Activated CD4-positive, alpha-beta T cell treated with anti-CD3 and anti-CD28 coated beads, Interleukin-2, Interleukin-4, amounts not matched to agents 100 ng/mL and 50 ng/mL, durations not matched to agents 16 hours and 8 hours (primary cell): ENCODE measurements around the gene AP5S1.
"Not testable (repeated sequence)": the region's sequence is repeated elsewhere in the genome, so short reads cannot be mapped to it uniquely, and the experiment has no call there.

Source experiments
- DNase-seq: peaks from one replicate; pipeline ENCODE4 v3.0.0-alpha.2; 2020; ENCODE audit warnings: low spot score

Gene AP5S1

DNA sequence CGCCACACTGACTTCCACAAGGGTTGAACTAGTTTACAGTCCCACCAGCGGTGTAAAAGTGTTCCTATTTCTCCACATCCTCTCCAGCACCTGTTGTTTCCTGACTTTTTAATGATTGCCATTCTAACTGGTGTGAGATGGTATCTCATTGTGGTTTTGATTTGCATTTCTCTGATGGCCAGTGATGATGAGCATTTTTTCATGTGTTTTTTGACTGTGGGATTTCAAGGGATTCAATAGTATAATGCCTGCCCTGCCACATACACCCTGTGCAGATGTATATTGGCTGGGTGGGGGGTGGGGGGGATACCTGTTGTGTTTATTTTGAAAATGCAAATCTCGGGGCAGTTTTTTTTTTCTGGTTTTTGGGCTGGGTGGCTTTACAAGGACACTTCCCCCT, 26.2 kb upstream of the AP5S1 start:
- DNase-seq: not testable (repeated sequence)

DNA sequence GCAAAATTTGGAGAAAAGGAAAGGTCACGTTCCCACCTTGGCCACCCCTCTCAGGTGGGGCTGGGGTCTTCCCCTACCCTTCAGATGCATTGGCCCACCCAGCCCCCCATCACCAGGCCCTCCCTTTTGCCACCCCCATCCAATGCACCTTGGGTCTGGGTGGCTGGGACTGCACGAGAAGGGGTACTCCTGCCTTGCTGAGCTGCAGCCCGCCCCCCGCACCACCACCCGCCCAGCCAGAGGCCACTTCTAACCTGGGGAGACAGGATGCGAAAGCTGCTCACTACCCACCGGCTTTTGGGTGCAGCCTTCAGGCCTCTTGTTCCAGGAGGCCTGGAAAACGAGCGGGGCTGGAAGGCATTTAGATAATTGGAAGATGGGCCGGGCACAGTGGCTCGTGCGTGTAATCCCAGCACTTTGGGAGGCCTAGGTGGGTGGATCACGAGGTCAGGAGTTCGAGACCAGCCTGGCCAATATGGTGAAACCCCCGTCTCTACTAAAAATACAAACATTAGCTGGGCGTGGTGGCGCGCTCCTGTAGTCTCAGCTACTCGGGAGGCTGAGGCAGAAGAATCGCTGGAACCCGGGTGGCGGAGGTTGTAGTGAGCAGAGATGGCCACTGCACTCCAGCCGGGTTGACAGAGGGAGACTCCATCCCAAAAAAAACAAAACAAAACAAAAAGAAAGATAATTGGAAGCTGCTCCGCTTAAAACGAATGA, 25.5 kb upstream of the AP5S1 start:
- DNase-seq: no peak

- DNase-seq: peak; percentile 93
Observed at GRCh38 chr20:3795511-3796468, 24.6 kb upstream of the AP5S1 start, which contains the start of gene CDC25B. Gene CDC25B, plus strand, starts transcription at chr20:3796310. Its CDS starts 222 bp downstream, at chr20:3796532.

GRCh38 chr20:3796477-3797225, 23.7 kb upstream of the AP5S1 start:
- no peak for DNase-seq

DNA sequence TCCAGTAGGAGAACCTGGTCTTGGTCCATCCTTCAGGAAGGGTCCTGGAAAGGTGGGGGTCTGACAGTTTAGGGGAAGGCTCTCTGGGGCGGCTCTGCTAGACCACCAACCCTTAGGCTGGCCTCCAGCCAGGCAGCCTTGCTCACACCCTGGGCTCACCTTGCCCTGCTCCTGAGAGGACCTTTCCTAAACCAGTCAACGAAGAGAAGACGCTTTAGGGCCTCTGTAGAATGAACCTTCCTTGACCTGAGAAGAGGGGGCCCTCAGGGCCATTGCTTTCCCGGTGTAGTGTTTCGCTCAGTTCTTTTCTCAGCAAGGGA, 23.2 kb upstream of the AP5S1 start:
- no peak for DNase-seq

DNA sequence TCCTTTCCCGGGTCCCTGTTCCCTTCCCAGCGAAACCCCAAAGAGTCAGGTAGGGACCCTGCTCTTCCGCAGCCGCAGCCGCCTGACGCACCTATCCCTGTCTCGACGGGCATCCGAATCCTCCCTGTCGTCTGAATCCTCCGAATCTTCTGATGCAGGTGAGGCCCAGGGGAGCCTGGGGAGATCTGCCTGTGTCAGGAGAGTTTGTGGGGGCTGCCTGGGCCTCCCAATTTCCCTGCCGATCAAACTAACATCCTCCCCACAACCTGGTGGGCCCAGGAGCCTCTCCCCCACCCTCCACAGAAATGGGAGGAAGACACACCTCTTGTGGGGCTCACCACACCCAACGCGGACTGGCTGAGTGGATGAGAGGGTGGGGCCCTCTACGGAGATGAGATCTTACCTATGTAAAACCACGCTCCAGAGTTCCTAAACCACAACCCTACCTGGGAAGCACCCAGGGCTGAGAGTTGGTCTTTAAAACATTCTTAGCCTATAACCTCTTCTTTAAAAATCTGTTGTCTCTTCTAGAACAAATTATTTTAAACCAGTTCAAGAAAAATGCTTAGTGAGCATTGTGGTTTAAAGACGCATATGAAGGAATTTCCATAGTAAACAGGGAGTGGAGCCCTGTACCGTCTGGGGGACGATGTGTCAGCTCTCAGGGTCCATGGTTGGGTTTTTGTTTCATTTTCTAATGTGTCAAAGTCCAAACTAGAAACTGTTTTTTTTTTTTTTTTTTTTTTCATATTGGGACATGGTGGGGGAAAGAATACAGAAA, 22.6 kb upstream of the AP5S1 start:
- peak; percentile 59 for DNase-seq

GRCh38 chr20:3798373-3798768, 22.0 kb upstream of the AP5S1 start:
- DNase-seq: no peak

GRCh38 chr20:3798908-3799248, 21.5 kb upstream of the AP5S1 start:
- no peak for DNase-seq

- DNase-seq: no peak
Observed at GRCh38 chr20:3800256-3800877, 20.0 kb upstream of the AP5S1 start.

GRCh38 chr20:3800878-3801260, 19.5 kb upstream of the AP5S1 start:
- DNase-seq: no peak

DNA sequence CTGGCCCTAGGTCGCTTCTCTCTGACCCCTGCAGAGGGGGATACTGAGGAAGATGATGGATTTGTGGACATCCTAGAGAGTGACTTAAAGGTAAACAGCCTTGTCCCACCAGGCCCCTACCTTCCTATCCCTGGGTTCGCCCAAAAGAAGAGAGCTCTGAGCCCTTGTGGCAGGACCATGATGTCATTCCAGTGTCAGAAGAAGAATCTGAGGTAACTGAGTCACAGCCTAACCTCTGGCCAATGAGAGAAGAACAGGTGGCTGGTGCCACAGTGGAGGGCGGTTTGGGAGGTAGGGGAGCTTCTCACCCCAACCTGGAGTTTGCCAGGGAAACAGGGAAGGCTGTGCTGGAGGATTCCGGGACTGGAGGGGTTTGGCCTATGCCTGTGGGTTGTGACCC, 19.0 kb upstream of the AP5S1 start:
- no peak for DNase-seq

- DNase-seq: no peak
Observed at GRCh38 chr20:3801846-3802245, 18.5 kb upstream of the AP5S1 start.

- no peak for DNase-seq
Observed at GRCh38 chr20:3802524-3803239, 17.7 kb upstream of the AP5S1 start.

DNA sequence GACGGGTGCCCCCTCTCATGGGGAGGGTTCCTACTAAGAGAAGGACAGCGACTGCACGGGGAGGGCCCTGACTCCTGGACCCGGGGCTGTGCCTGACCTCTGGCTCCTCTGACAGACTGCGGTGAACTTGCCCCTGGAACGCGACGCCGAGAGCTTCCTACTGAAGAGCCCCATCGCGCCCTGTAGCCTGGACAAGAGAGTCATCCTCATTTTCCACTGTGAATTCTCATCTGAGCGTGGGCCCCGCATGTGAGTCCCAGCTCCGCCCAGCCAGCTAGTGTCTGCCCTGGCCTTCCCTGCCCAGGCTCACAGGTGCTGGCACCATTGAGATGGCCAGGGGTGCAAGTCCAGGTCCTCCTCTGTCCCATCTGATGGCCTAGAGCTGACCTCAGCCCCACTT, 17.1 kb upstream of the AP5S1 start:
- DNase-seq: no peak

DNA sequence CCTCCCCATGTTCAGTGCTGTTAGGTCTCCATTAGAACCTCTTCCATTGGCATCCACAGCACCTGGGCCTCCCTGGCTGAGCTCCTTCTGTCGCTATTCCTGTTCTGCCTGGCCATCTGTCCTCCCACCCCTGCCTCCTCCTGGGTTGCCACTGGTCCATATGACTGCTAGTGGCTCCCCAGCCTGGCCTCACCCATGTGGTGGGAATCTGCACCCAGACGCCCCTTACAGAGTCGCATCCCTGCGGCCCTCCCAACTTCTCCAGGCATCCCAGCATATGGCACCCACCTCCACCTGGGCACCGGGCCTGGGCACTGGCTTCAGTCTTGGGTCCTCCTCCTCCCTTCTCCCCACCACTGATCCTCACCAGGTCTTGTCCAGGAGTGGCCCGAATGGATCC, 16.5 kb upstream of the AP5S1 start:
- DNase-seq: no peak

DNA sequence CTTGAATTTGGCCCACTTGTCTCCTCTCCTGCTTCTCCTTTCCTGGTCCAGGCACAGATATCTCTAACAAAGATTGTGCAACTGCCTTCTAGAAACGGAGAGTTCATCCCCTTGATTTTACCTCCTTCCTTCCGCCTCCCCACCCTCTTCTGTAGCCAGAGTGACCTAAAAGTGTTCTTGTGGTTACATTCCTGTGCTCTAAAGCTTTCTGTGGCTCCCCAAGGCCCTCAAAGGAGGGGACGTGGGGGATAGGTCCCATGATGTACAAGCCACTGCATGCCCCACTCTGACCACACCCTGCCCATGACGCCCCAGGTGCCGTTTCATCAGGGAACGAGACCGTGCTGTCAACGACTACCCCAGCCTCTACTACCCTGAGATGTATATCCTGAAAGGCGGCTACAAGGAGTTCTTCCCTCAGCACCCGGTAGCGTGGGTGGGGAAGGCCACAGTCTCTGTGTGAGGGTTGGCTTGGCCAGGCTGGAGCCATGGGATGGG, 16.0 kb upstream of the AP5S1 start:
- DNase-seq: no peak

- no peak for DNase-seq
Observed at GRCh38 chr20:3804781-3805180, 15.6 kb upstream of the AP5S1 start.

DNA sequence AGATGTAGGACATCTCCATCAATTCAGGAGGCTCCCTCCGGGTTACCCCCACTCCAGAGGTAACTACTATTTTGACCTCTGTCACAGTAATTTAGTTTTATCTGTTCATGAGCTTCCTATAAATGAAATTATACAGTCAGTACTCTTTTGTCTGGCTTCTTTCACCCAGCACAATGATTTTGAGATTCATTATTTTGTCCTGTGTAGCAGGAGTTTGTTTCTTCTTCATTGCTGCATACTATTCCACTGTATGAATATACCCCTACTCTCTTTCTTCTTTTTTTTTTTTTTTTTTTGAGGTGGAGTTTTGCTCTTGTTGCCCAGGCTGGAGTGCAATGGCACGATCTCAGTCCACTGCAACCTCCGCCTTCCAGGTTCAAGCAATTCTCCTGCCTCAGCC, 11.8 kb upstream of the AP5S1 start:
- DNase-seq: no peak

GRCh38 chr20:3811467-3812258, 8.7 kb upstream of the AP5S1 start:
- peak; percentile 94 for DNase-seq

DNA sequence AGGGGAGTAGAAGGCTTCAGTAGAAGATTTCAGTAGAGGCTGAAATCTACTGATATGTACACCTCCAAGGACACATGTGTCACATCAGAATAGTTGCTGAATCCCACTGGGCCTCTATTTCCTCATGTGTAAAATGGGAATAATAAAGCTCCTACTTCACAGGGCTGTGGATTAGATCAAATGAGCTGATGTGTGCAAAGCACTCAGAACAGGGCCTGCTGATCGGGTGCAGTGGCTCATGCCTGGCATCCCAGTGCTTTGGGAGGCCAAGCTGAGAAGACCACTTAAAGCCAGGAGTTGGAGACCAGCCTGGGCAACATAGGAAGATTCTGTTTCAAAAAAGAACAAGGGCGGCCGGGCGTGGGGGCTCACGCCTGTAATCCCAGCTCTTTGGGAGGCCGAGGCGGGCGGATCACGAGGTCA, 8.1 kb upstream of the AP5S1 start:
- DNase-seq: no peak
